NCI-H82 (cell line): Measurements from ENCODE around the gene VPS35L.

Source experiments
- DNase-seq: peaks from one replicate; lab custom pipeline; 2025; lab: John Stamatoyannopoulos, UW

VPS35L gene

DNA sequence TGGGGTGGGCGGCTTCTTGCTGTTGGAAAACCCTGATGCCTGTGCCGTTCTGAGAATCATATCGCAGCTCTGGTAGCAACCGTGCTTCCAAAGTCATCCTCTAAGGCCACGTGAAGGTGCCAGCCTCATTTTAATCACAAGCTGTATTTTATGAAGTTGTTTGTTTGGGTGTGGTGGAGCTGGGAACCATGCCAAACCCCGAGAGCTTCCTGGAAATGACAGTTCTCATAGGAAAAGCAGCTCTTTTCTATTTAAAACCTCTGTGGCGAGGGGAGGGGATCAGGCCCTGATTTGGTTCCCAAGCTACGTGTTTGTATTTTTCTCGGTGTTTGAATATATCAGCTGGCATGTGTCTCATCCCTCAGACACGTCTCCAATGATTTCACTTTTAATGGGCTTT is 140.8 kb downstream of the VPS35L start:
- DNase-seq, result no peak

DNA sequence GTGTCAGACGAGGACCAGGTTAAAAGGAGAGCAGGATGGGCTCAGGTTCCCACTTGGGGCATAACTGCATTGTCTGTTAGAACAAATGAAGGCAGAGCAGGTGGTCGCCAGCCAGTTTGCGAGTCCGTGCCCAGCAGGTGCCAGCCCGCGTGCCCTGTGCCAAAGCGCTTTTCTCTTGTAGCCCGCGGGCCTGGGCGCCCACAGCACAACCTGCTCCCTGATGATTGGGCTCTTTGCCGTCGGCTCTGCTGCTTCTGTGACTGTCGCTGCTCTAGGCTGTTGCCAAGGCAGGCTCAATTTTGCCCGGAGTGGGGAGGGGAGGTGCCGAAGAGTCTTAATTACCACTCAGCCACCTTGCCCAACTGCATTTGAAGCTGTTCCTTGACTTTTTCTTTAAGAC is 141.5 kb downstream of the VPS35L start:
- no peak for DNase-seq

DNA sequence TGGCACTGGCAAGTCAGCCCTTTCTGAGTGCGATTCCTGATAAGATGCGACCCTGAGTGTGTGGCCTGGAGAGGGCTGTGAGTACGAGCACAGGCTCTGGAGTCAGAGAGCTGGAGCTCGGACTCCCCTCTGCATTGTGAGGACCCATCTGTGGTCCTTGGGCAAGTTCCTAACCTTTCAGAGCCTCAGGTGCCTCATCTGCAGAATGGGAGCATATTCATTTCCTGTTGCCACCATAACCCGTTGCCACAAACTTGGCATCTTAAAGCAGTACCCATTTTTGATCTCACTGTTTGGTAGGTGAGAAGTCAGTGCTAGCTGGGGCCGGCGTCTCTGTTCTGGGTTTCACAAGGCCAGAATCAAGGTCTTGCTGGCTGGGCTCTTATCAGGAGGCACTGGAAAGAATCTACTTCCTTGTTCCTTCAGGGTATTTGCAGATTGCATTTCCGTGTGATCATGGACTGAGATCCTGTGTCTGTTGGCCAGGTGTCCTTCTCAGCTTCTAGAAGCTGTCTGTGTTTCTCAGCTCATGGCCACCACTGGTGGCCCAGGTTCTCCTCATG is 142.3 kb downstream of the VPS35L start:
- no peak for DNase-seq

DNA sequence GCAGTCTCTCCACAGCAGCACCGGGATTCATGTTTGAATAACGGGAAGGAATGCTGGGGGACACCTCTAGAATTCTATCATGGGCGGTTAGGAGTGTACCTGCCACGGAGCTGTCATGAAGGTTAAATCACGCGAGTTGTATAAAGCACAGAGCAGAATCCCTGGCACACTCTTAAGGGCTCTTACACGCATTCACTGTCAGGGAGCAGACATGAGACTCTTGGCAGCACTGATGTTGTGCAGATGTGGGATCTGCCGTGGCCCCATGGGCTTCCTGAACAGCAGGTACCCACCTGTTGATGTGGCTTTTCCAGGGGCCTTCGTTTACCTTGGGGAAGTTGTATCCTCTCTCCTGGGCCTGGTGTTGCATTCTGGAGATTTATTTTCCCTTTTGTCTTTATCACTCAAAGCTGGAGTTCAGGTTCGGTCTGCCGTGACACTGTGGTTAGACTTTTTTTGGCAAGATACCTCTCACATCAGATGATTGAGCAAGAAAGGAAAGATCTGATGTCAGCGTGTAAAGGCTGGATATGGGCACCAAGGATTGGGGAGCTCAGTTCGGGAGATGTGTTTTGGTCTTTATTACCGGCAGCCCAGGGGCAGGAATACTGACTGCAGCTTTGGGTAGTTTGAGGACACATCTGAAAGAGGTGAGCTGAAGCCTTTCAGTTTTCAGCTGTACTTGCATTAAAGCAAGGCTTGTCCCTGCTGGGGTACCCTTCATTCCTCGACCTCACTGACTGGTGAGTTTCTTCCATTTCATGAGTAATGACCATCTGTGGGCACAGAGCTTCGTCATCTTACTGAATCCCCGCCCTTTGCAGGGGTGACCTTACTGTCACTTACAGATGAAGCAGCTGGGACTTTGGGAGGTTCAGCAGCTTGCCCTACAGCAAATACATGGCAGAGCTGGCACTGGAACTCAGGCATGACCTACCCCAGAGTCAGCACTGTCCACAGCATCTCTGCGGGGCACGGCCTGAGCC is 143.3 kb downstream of the VPS35L start:
- no peak for DNase-seq

DNA sequence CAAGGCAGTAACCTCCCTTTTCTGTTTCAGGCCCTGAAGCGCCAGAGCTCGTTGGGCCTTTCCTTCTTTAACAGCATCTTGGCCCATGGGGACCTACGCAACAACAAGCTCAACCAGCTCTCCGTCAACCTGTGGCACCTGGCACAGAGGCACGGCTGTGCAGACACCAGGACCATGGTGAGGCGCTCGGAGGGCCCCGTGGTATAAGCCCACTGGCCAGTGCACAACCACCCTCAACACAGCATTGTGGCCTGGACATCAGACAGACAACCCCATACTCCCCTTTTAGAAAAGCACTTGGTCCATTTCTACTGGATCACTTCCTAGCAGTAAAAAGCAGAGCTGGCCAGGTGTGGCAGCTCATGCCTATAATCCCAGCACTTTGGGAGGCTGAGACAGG is 144.0 kb downstream of the VPS35L start:
- no peak for DNase-seq

DNA sequence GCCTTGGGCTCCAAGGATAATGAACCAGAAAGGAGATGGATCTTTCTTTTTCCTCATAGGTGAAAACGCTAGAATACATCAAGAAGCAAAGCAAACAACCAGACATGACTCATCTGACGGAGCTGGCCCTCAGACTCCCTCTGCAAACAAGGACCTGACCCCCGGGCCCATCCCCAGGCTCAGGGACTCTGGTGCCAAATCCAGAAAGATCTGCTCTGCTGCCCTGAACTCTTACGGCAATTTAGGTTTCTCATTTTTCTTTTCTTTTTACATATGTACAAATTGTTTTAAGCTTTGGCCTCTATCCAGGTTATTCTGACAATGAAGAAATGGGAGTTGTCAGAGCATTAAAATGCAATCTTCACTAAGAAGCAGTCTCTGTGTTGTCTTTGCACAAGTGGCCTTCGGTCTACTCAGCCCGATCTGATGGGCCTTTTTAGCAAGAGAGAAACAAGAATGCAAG is 144.8 kb downstream of the VPS35L start:
- DNase-seq, result no peak

DNA sequence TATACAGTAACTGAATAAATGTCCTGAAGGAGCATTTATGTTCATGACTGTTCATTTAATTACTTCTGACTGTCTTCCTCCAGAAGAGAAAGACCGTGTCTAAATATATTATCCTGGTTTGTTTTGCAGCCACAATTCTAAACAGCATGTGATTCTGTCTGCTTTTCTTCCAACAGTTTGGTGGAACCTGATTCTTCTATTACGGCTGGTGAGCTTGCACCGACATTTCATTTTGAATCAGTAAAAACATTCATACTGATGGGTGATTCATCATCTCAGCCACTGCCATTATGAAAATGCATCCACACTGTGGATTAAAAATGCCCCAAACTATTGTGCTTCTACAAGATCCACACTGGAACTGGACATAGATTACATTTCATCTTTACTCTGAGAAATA is 145.6 kb downstream of the VPS35L start:
- DNase-seq, result no peak

DNA sequence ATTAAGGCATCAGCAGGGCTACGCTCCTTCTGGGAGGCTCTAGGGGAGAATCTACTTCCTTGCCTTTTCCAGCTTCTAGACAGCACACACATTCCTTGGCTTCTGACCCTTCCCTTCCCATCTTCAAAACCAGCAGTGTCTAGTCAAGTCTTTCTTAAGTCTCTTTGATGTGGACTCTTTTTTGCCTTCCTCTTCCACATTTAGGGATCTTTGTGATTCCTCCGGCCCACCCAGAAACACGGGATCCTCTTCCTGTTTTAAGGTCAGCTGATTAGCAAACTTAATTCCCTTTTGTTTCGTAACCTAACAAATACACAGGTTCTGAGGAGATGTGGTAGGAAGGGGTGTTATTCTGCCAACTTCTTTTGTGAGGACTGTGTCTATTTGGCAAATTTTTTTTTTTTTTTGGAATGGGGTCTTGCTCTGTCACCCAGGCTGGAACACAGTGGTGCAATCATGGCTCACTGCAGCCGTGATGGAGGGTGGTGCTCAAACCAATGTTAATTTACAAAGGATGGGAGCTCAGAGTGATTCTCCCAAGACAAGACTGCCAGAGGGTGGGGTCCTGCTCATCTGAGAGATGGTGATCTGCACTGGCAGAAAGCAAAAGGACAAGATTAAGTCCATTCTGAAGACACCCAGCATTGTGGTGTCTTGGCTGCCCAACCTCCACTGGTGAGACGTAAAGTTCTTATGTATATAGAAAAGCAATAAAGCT is 147.8 kb downstream of the VPS35L start:
- no peak for DNase-seq

DNA sequence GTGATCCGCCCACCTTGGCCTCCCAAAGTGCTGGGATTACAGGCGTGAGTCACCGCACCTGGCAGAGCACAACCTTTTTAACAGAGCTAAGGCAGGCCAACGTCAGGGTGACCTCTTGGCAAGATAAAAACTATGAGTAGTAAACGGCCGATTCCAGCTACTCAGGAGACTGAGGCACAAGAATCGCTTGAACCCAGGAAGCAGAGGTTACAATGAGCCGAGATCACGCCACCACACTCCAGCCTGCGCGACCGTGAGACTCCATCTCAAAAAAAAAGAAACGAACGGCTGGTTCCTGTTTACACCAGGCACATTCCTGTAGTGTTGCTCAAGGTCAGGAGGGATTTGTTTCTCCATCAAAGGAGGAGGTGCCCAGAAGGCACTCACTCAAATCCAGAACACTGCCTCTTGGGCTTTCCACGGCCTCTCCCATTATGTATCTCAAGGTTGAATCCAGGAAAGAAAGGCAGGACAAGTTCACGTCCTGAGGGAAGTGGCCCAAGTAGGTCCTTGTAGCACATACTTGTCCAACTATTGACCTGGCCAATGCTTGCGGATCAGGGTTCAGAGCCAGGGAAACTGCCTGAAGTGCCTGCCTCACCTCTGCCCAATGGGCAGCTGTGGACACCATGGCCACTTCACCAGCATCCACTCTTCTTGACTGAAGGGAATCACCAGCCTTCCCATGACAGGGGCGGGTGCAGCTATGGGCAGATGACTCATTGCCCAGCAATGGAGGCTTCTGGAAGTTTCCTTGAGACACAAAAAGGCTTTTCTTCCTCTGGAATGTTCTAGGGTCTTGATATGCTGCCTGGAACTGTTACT is 149.0 kb downstream of the VPS35L start:
- no peak for DNase-seq

DNA sequence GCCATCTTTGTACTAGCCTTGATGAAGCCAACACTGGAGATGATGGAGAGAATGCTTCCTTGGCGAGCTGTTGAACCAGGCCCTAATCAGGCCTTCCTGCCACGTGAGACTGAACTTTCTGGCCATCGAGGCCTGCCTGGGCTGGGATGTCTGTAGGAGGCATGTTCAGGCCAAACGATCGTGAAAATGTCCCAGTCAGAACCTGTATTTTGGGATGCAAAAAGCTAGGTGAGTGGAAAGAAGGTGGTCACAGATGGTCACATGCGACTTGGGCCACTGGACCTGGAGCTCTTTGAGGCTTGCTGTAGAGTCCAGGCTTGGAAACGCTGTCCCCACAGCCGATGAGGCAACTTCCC is 149.6 kb downstream of the VPS35L start:
- no peak for DNase-seq

DNA sequence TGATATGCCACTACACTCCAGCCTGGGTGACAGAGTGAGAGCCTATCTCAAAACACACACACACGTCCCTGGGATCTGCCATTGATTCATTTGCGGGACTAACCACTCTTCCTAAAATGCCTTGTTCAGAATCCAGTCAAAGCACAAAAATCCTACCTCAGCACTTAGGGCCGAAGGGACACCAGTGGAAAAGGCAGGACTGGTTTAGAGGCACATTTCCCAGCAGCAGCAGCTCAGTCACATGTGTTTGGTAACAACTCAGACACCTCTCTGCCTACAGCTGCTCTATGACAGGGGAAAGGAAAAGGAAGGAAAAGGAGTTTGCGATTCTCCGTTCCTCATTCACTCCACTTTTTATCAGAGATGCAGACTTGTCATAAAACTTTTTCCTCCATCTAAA is 150.3 kb downstream of the VPS35L start:
- no peak for DNase-seq

DNA sequence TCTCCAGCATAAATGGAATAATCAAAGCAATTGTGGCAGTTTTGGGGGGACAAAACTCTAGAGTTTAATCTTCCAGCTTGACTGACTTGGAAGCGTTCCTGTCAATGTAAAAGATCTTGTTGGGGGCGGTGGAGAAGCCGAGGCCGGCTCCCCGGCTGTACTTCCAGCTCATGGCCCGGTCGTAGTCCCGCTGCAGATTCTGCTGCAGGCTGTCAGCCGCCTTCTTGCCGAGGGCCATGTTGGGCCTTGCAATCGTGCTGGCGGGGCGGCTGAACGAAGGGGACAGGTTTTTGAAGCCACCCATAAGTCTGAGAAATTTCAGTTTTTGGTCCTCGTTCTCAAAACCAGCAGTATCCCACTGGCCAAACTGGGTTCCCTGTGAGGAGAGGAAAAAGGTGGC is 151.3 kb downstream of the VPS35L start:
- no peak for DNase-seq

DNA sequence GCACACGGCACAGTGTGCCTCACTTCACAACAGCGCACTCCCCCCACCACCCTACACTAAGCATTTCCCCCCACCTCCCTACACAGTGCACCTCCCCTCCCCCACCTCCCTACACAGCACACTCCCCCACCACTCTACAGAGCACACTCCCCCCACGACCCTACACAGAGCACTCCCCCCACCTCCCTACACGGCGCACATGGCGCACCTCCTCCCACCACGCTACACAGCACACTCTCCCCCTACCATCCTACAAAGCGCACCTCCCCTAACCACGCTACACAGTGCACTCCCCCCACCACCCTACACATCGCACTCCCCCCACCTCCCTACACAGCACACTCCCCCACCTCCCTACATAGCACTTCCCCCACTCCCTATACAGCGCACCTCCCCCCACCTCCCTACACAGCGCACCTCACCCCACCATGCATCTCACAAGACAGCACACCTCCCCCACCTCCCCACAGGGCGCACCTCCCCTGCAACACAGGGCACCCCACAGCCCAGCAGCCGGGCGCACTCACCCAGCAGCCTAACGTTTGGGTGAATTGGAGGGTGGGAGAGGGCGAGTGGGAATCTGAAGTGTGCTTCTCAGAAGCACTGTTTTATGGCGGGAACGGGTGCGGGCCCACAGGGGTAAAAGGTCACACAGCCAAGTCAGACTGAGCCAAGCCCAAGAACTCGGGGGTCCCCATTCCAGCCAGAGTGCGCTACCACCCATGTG is 152.2 kb downstream of the VPS35L start:
- DNase-seq, result no peak

DNA sequence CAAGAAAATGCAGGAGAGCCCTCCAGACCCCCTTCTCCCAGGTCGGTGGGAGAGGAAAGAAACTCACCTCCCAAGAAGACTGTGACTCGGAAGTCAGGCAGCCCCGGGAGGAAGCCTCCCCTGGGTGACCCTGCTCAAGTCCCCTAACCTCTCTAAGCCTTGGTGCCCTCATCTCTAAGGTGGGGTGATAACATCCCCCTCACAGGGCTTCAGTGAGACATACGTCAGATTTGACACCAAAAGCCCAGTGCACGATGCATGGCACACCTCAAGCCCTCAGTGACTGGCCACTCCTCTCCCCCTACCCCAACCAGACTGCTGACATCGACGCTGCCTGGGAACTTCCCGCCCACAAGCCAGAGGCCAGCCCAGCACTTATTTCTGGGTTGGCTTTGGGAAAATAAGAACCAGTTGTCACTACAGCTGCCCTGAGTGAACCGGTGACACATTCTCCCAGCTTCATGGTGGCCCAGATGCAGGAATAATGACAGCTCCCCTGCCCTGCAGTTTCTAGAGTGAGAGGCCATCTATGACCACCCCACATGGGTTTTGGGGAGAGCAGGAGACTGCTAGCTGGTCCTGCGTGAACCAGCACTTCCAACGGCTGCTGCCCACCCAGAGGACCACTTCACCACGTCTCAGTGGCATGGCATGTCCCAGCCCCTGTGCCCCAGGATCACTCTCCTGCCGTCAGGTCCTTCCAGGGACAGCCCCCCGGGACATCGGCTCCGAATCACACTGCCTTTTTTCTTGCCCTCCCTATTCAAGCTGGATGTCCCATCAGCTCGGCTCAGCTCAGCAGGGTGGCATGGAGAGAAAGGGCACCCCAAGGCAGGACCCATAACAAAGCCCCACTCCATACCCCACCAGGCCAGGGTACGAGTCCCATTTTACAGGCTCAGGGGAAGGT is 153.0 kb downstream of the VPS35L start:
- DNase-seq, result no peak

DNA sequence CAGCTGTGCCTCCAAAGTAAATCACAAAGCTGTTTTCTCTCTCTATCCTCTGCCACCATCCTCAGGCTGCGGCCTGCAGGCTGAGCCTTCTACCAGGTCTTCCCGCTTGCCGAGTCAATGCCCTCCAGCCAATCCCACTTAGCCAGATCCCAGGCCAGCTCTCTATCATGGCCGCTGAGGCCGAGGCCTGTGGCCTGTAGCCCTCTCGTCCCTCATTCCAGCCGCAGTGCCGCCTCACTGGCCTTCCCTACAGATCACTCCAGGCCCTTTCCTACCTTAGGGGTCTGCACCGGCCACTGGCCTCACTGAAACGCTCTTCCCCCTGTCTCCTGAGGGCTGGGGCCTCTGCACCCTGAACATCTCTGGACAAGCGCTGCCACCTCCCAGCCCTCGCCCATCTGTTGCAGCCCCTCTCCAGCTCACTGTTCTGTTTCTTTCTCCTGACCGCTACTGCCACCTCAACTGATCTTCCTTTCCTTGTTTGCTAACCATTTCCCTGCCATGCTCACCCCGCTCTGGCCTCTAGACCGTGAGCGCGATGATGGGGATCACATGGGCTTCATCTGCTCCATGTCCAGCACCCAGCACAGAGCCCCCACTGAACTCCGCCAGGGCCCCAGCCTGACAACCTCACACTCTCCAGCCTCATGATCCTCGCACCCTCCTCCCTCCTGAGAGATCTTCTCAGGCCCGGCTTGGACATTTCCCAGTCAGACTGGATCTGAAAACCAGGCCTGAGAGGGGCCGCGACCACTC is 154.1 kb downstream of the VPS35L start:
- no peak for DNase-seq

DNA sequence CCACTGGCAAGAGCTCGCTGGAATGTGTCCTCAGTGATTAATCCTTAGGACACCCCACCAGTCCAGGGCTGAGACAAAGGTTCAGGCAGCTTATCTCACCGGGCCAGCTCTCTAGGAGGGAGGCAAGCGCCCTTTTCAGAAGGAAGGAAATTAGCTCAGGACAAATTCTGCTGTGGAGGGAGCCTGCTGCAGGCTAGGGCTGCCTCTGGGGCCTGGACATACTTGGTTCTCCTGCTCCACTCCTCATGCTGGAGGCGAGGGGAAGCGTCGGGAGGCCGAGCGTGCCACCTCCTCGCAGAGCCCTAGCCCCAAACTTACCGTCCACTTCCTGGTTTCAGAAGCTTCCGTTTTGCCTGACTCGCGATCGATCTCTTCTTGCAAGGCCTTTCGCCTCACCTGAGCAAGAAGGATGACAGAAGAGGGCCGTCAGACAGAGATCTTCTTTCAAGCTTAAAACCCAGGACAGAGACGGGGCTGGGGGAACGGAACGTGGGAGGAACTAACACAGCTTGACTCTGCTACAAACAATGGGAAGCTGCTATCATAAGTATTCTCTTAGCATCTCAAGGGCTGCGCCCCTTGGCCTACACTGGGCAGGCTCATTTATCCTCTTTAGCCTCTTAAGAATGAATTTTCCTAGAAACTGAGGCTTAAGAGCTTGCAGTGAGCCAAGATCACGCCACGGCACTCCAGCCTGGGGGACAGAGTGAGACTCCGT is 154.8 kb downstream of the VPS35L start:
- DNase-seq, result no peak

DNA sequence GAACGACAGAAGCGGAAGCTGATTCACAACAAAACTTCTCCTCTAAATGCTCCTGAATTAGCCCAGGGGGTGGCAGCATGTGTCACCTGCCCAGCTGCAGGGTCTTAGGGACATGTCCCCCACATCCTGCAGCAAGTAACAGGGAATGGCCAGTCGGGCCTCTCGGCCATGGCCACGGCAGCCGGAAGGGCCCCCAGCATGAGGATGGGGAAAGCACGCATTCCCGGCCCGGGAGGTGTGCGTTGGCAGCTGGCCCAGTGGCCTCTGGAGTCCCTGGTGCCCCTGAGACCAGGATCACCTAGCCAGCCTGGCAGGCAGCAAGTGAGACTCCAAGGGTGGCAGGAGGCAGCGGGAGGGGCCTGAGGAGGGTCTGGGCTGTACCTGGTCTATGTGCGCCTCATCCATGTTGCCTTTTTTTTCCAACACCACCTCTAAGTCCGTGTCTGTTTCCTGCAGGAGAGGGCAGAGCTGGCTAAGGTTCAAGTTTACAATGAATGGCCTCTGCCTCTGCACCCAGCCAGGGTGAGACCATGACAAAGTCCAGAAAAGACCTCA is 155.6 kb downstream of the VPS35L start:
- no peak for DNase-seq

DNA sequence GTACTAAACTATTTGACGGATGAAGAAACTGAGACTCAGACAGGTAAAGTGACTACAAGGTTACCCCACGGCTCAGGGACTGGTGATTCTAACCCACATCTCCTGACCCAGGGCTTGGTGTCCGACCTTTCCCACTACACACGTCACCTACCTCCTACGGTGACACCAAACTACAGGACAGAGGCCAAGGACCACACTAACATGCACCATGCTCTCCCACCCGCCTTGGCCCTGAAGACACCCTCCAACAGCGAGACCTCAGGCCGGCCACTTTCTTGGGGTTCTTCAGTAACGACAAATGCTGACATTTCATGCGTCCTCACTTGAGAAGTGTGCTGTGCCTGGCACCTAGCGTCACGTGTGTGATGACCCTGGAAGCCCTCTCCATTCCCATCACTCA is 156.1 kb downstream of the VPS35L start:
- DNase-seq, result no peak
